Measurements from ENCODE around the gene PYGO1. TPM values are rescaled to one million over a fixed set of nuclear protein-coding genes. Genes with fewer than 3 reads are reported as not detected.

The PYGO1 gene
- 7.1 and 8.3 TPM in 2 replicates for total RNA-seq

GRCh38 chr15:55588070-55588814 lies at the start of gene PYGO1:
PYGO1 (minus strand) TSS chr15:55588345; CDS start chr15:55587883, 462 bp downstream.

Other genes starting within 250 kb of the PYGO1 start
- 39.9 and 55.3 TPM in 2 replicates for gene CCPG1, start 180.0 kb downstream of the PYGO1 start, total RNA-seq
- gene PIERCE2, start 179.8 kb downstream of the PYGO1 start, total RNA-seq = 3.4 and 8.4 TPM in 2 replicates
- gene DNAAF4, start 80.1 kb downstream of the PYGO1 start, total RNA-seq = 0.15 and 0.19 TPM in 2 replicates
- gene PRTG, start 154.8 kb upstream of the PYGO1 start, total RNA-seq = 0.87 and 2.9 TPM in 2 replicates

Measured in cardiac ventricle fibroblast (primary cell).